OCI-LY3 (cell line): Measurements from ENCODE around the gene PPP5C.

Source experiments
- H2AFZ ChIP-seq: fragments of 200-600, 300-600 bp; shearing (Covaris generic); 2 replicates; pipeline ENCODE4 v1.6.0; 2014; ENCODE audit warnings: antibody characterized with exemption, low read depth, low read length
- H3K27ac ChIP-seq: fragments of 200-600, 300-600 bp; sonication (generic); 2 replicates; pipeline ENCODE4 v1.5.1; 2014; ENCODE audit warnings: mild to moderate bottlenecking, low read length, moderate library complexity, mixed read lengths
- H3K27me3 ChIP-seq: fragments of 200-600, 300-600 bp; sonication (generic); 2 replicates; pipeline ENCODE4 v1.6.1; 2014; ENCODE audit warnings: low read depth, low read length, mixed read lengths
- H3K36me3 ChIP-seq: fragments of 200-600, 300-600 bp; sonication (generic); replicated peaks from 2 replicates; pipeline ENCODE3; 2014; ENCODE audit warnings: low read depth, low read length, mixed read lengths
- H3K4me1 ChIP-seq: fragments of 300-600, 200-600 bp; sonication (generic); 2 replicates; pipeline ENCODE4 v1.6.1; 2014; ENCODE audit warnings: low read length, mixed read lengths
- H3K4me2 ChIP-seq: fragments of 200-600, 300-600 bp; sonication (generic); 2 replicates; pipeline ENCODE4 v1.6.1; 2014; ENCODE audit warnings: low read length, mixed read lengths
- H3K4me3 ChIP-seq: fragments of 300-600, 200-600 bp; sonication (generic); 2 replicates; pipeline ENCODE4 v1.5.1; 2014; ENCODE audit warnings: antibody characterized with exemption, mild to moderate bottlenecking, low read length, moderate library complexity
- H3K79me2 ChIP-seq: fragments of 300-600, 200-600 bp; shearing (Covaris generic); 2 replicates; pipeline ENCODE4 v1.6.1; 2014; ENCODE audit warnings: mild to moderate bottlenecking, low read length, mixed read lengths
- H3K9ac ChIP-seq: fragments of 300-600, 200-600 bp; shearing (Covaris generic); 2 replicates; pipeline ENCODE4 v1.6.0; 2014; ENCODE audit warnings: mild to moderate bottlenecking, low read length, moderate library complexity
- H3K9me3 ChIP-seq: fragments of 200-600, 300-600 bp; shearing (Covaris generic); 2 replicates; pipeline ENCODE4 v1.6.1; 2014; ENCODE audit warnings: low read length, mixed read lengths; ENCODE audit not compliant: insufficient read depth
- H4K20me1 ChIP-seq: fragments of 200-600, 300-600 bp; sonication (generic); 2 replicates; pipeline ENCODE4 v1.6.1; 2016; ENCODE audit warnings: low read length, mixed read lengths; ENCODE audit not compliant: insufficient read depth
- CTCF ChIP-seq: fragments of 200-600, 300-600 bp; sonication (generic); IDR thresholded peaks from 2 replicates; pipeline ENCODE4 v1.5.1; 2014; ENCODE audit warnings: antibody characterized with exemption, low read length, low read depth
- EZH2phosphoT487 ChIP-seq: fragments of 200-600 bp; shearing (Covaris generic); IDR thresholded peaks from 2 replicates; pipeline ENCODE4 v1.6.1; 2018; ENCODE audit warnings: antibody characterized with exemption, mixed run types, low read depth

The PPP5C gene

GRCh38 chr19:46423188-46423587 is 76.3 kb downstream of the PPP5C start:
- peak overlapping the region; percentile 29; the same call in 1 of the 2 replicates for H2AFZ ChIP-seq
- peaks cover 18% of the 10 kb centered on the region for H3K4me1 ChIP-seq
- no peaks in the 10 kb centered on the region for H4K20me1 ChIP-seq
- H3K4me2 ChIP-seq, result peak overlapping the region; percentile 31; the same call in 1 of the 2 replicates
- no peaks in the 10 kb centered on the region for H3K36me3 ChIP-seq
- no peaks in the 10 kb centered on the region for H3K27me3 ChIP-seq
- H3K79me2 ChIP-seq, result no peaks in the 10 kb centered on the region
- no peak overlapping the region for H3K9ac ChIP-seq
- H3K27ac ChIP-seq, result no peak overlapping the region
- H3K9me3 ChIP-seq, result no peaks in the 10 kb centered on the region
- H3K4me3 ChIP-seq, result no peak overlapping the region
- no peak for TF ChIP-seq EZH2phosphoT487
- no peak for TF ChIP-seq CTCF

GRCh38 chr19:46426035-46426505 is 79.2 kb downstream of the PPP5C start:
- Histone ChIP-seq H3K27me3 (peaks cover 7% of the 10 kb centered on the region; the same call in 1 of the 2 replicates), H3K4me2 (peak overlapping the region; percentile 95), H2AFZ (peak overlapping the region; percentile 96), H3K27ac (no peak overlapping the region; the same call in 1 of the 2 replicates), H3K36me3 (no peaks in the 10 kb centered on the region), H3K4me3 (peak overlapping the region; percentile 86), H3K79me2 (no peaks in the 10 kb centered on the region), H3K9me3 (no peaks in the 10 kb centered on the region), H3K4me1 (peaks cover 18% of the 10 kb centered on the region), H4K20me1 (no peaks in the 10 kb centered on the region), H3K9ac (peak overlapping the region; percentile 75)
- no peak for TF ChIP-seq CTCF
- TF ChIP-seq EZH2phosphoT487, result no peak

GRCh38 chr19:46426506-46427162 is 79.7 kb downstream of the PPP5C start:
- Histone ChIP-seq H3K9me3 (no peaks in the 10 kb centered on the region), H3K4me2 (peak overlapping the region; percentile 95), H3K9ac (peak overlapping the region; percentile 75), H2AFZ (peak overlapping the region; percentile 96), H3K4me3 (peak overlapping the region; percentile 86), H3K79me2 (no peaks in the 10 kb centered on the region), H4K20me1 (no peaks in the 10 kb centered on the region), H3K36me3 (no peaks in the 10 kb centered on the region), H3K4me1 (peaks cover 19% of the 10 kb centered on the region), H3K27me3 (peaks cover 7% of the 10 kb centered on the region; the same call in 1 of the 2 replicates), H3K27ac (no peak overlapping the region; the same call in 1 of the 2 replicates)
- TF ChIP-seq EZH2phosphoT487, result no peak
- TF ChIP-seq CTCF, result no peak

GRCh38 chr19:46427518-46428045 is 80.7 kb downstream of the PPP5C start:
- Histone ChIP-seq H3K9me3 (no peaks in the 10 kb centered on the region), H3K27ac (no peak overlapping the region), H3K27me3 (peaks cover 7% of the 10 kb centered on the region; the same call in 1 of the 2 replicates), H3K9ac (no peak overlapping the region; the same call in 1 of the 2 replicates), H3K4me2 (peak overlapping the region; percentile 95), H3K79me2 (no peaks in the 10 kb centered on the region), H4K20me1 (no peaks in the 10 kb centered on the region), H3K4me1 (peaks cover 23% of the 10 kb centered on the region), H3K36me3 (no peaks in the 10 kb centered on the region), H2AFZ (peak overlapping the region; percentile 96; the same call in 1 of the 2 replicates), H3K4me3 (peak overlapping the region; percentile 86; the same call in 1 of the 2 replicates)
- no peak for TF ChIP-seq CTCF
- TF ChIP-seq EZH2phosphoT487, result no peak
